Stimulated activated naive B cell treated with anti-CD40 and anti-IgM and Interleukin-4, amounts not matched to agents 10 μg/mL and 1 μg/mL and 100 μg/mL, for 72 hours (primary cell): ENCODE measurements around the gene VWCE.
A peak's percentile ranks its signal among the peaks of the same experiment; 100 is the strongest.
"Not testable (repeated sequence)": the region's sequence is repeated elsewhere in the genome, so short reads cannot be mapped to it uniquely, and the experiment has no call there.

Experiments used
- ATAC-seq, 2 donors: fragments of 150-1000 bp; cut with Tn5 transposase; replicated peaks; 2 replicates each; pipeline ENCODE4 v1.10.0; 2021; ENCODE audit warnings: moderate library complexity in 1 of 2
- DNase-seq: peaks from one replicate; pipeline ENCODE4 v3.0.0; 2021
- H3K27ac Mint-ChIP-seq: one replicate; pipeline ENCODE4 v1.8.0; 2022; ENCODE audit warnings: mild to moderate bottlenecking, mixed read lengths
- H3K27me3 Mint-ChIP-seq, 2 donors: one replicate each; pipeline ENCODE4 v1.8.0; 2022; ENCODE audit warnings: mixed read lengths in 2 of 2
- H3K36me3 Mint-ChIP-seq, 2 donors: one replicate each; pipeline ENCODE4 v1.8.0; 2022; ENCODE audit warnings: mixed read lengths in 2 of 2, mild to moderate bottlenecking in 1 of 2
- H3K4me1 Mint-ChIP-seq, 2 donors: one replicate each; pipeline ENCODE4 v1.8.0; 2022; ENCODE audit warnings: mixed read lengths in 2 of 2, mild to moderate bottlenecking in 1 of 2
- H3K4me3 Mint-ChIP-seq, 2 donors: one replicate each; pipeline ENCODE4 v1.8.0; 2022; ENCODE audit warnings: mild to moderate bottlenecking in 2 of 2, mixed read lengths in 2 of 2, moderate library complexity in 1 of 2
- H3K9me3 Mint-ChIP-seq, 2 donors: one replicate each; pipeline ENCODE4 v1.8.0; 2022; ENCODE audit warnings: mixed read lengths in 2 of 2, mild to moderate bottlenecking in 1 of 2

VWCE gene

DNA sequence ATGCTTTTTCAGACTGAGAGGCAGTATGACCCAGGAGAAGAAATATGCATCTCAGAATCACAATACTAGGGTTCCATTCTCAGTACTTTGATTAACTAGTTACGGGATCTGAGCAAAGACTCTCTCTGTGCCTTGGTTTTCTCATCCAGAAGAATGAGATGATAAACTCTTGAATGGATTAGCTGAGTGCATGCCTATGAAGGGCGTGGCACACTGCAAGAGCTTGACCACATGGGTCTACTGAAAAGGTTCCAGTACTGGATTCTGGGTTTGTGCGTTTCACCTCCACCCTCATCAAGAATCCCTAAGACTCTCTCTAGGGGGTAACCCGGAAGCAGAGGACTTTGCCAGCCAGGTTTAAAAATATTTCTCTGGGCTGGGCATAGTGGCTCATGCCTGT is 28.5 kb downstream of the VWCE start:
- no peak for DNase-seq
- no peak overlapping the region for H3K27ac Mint-ChIP-seq
- H3K4me1 Mint-ChIP-seq, result no peaks in the 10 kb centered on the region
- no peaks in the 10 kb centered on the region for H3K9me3 Mint-ChIP-seq
- ATAC-seq, result no peak
- H3K27me3 Mint-ChIP-seq, result no peaks in the 10 kb centered on the region
- peaks cover 2 to 4% of the 10 kb centered on the region in 2 donors for H3K36me3 Mint-ChIP-seq
- no peak overlapping the region for H3K4me3 Mint-ChIP-seq

DNA sequence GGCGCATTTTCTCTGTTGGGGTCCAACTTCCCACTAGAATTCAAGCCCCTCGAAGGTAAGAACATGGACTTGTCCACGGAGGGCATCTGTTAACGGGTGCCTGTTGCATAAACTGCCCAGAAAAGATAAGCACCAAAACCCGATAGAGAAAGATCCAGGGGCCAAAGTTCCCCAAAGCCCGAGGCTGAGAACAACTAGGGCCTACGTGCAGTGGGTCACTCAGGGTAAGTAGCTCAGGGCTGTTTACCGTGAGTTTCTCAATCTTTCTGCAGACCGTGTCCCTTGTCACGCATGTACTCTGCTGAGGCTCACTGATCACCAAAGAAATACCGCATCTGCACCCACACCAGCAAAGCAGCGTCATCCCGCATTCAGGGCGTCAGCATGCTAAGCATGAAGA is 29.8 kb downstream of the VWCE start:
- H3K4me3 Mint-ChIP-seq, result no peak overlapping the region
- DNase-seq, result no peak
- H3K9me3 Mint-ChIP-seq, result no peaks in the 10 kb centered on the region
- no peak for ATAC-seq
- no peak overlapping the region for H3K27ac Mint-ChIP-seq
- H3K4me1 Mint-ChIP-seq, result no peaks in the 10 kb centered on the region
- H3K36me3 Mint-ChIP-seq, result peaks cover 2 to 7% of the 10 kb centered on the region in 2 donors
- no peaks in the 10 kb centered on the region for H3K27me3 Mint-ChIP-seq

DNA sequence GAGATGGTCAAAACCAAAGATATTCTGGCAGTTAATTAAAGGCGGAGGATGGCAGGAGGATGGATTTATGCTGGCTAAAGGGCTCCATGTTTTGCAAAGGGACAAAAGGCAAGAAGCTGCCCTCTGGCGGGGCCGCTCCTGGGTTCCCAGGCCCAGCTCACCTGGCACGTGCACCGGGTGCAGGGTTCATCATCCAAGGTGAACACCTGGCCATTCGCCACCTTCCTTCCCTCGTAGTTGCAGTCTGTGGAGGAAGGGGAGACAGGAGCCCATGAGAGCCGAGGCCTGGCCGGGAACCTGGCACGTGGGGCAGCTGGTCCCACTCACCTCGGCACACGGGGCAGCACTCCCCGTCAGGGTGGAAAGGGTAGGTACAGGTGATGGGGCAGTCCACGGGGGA is 30.3 kb downstream of the VWCE start:
- ATAC-seq (no peak), DNase-seq (no peak)
- H3K27ac Mint-ChIP-seq, result no peak overlapping the region
- H3K4me1 Mint-ChIP-seq, result no peaks in the 10 kb centered on the region
- no peak overlapping the region for H3K4me3 Mint-ChIP-seq
- no peaks in the 10 kb centered on the region for H3K9me3 Mint-ChIP-seq
- H3K27me3 Mint-ChIP-seq, result no peaks in the 10 kb centered on the region
- peaks cover 2 to 7% of the 10 kb centered on the region in 2 donors for H3K36me3 Mint-ChIP-seq

DNA sequence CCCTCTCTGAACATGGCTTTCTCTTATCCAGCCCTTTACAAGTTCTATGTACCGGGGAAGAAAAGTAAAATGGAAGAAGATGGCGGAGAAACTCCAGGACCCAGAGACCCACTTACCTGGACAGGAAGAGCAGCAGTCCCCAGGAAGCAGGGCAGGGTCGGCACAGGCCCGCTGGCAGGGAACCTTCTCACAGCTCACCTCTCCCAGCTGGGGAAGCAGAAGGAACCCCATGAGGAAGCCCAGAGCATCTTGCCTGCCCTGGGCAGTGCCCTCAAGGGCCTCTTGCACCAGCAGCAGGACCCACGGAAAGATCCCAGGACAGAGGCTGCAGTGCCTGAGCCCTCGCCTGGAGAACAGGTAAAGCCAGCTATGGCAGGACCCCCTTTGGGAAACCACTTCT is 30.7 kb downstream of the VWCE start:
- Mint-ChIP-seq H3K36me3 (peaks cover 2 to 7% of the 10 kb centered on the region in 2 donors), H3K9me3 (no peaks in the 10 kb centered on the region), H3K4me3 (no peak overlapping the region), H3K4me1 (no peaks in the 10 kb centered on the region), H3K27ac (no peak overlapping the region), H3K27me3 (no peaks in the 10 kb centered on the region)
- no peak for ATAC-seq
- no peak for DNase-seq

DNA sequence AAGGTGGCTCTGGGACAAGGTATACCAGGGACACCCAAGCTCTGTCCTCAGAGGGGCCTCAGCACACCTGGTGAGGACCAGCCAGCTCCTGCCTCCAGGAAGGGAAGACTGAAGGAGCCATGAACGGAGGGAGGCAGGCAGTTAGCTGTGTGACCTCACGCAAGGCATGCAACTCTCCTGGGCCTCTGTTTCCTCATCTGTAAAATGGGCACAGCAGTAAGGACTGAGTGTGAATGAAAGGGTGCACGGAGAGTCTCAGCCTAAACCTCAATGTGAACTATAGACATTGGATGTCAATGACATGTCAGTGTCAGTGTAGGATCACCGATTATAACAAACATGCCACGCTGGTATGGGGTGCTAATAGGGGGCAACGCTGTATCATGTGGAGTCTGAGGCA is 35.8 kb downstream of the VWCE start:
- DNase-seq (no peak), ATAC-seq (no peak)
- no peaks in the 10 kb centered on the region for H3K4me1 Mint-ChIP-seq
- peaks cover 11 to 12% of the 10 kb centered on the region in 2 donors for H3K36me3 Mint-ChIP-seq
- no peak overlapping the region for H3K4me3 Mint-ChIP-seq
- no peaks in the 10 kb centered on the region for H3K9me3 Mint-ChIP-seq
- no peaks in the 10 kb centered on the region for H3K27me3 Mint-ChIP-seq
- no peak overlapping the region for H3K27ac Mint-ChIP-seq

DNA sequence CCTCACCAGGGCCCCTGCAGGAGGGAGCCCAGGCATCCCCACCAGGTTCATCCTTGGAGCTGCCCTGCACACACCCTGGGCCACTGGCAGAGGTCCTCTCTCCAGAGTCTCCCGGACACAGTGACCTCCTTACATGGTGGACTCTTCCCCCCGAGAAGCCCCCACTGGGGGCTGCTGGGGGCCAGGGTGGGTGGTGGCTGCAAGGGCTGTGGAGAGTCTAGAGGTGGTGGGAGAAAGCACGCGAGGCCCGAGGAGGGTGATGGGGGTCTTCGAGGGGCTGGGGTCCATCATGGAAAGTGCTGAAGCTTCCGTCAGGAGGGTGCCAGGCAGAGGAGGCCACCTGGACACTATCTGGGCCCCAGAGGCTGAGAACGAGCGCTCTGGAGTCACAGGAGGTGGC is 36.6 kb downstream of the VWCE start:
- Mint-ChIP-seq H3K36me3 (peaks cover 8 to 10% of the 10 kb centered on the region in 2 donors), H3K4me1 (no peaks in the 10 kb centered on the region), H3K27me3 (no peaks in the 10 kb centered on the region), H3K27ac (peak overlapping the region; percentile 80), H3K4me3 (no peak overlapping the region), H3K9me3 (no peaks in the 10 kb centered on the region)
- ATAC-seq (no peak), DNase-seq (no peak)

DNA sequence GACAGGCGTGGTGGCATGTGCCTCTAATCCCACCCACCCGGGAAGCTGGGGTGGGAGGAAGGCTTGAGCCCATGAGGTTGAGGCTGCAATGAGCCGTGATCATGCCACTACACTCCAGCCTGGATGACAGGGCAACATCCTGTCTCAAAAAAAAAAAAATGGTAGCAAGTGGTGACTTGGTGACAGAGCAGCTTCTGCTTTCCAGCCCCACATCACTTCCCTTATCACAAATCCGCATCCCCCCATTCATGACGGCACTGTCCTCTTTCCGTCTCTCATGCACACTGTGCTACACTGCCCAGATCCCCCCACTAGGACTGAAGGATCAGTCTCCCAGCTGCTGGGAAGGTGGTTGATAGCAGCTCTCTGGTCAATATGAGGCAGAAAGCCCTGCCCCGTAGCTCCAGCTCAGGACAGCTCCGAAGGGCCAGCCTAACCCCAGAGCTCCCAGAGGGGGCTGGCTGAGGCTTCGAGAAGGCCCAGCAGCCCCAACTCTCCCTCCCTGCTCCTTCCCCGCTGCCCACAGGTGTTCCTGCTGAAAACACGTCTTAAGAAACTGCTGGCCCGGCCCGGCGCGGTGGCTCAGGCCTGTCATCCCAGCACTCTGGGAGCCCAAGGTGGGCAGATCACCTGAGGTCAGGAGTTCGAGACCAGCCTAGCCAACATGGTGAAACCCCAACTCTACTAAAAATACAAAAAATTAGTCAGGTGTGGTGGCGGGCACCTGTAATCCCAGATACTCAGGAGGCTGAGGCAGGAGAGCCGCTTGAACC is 38.2 kb downstream of the VWCE start:
- ATAC-seq, result no peak
- peaks cover 7 to 9% of the 10 kb centered on the region in 2 donors for H3K36me3 Mint-ChIP-seq
- H3K27me3 Mint-ChIP-seq, result no peaks in the 10 kb centered on the region
- no peak overlapping the region for H3K27ac Mint-ChIP-seq
- no peaks in the 10 kb centered on the region for H3K9me3 Mint-ChIP-seq
- H3K4me1 Mint-ChIP-seq, result no peaks in the 10 kb centered on the region
- H3K4me3 Mint-ChIP-seq, result no peak overlapping the region
- DNase-seq, result no peak

DNA sequence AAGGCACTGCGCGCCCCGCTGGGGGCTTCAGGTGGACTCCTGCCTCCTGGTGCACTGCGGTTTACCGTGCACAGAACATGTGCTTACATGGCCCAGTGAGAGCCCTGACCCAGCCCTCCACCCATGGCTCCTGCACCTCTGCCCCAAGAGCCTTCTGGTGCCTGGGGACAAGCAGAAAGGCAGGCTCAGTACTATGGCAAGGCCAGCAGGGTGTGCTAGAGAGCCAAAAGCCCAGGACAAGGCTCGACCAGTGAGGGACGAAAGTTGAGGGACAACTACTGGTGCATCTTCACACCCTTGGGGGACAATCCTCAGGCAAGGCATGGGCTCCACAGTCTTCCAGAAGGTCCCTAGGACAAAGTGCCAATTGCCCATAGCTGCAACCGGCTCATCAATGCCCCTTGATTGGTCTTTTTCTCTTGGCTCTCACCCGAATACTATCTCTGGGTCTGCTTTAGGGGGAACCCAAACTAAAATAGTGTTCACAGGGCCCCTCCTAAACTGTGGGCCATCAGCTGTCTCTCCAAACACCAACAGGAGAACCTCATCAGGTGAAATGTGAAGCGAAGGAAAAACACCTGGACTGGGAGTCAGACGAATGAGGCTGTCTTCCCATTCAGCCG is 40.6 kb downstream of the VWCE start:
- H3K36me3 Mint-ChIP-seq, result peaks cover 4 to 9% of the 10 kb centered on the region in 2 donors
- H3K9me3 Mint-ChIP-seq, result no peaks in the 10 kb centered on the region
- no peak overlapping the region for H3K4me3 Mint-ChIP-seq
- H3K27me3 Mint-ChIP-seq, result no peaks in the 10 kb centered on the region
- peak; percentile 90 for ATAC-seq
- DNase-seq, result peak; percentile 57
- peaks cover 0 to 5% of the 10 kb centered on the region in 2 donors for H3K4me1 Mint-ChIP-seq
- H3K27ac Mint-ChIP-seq, result no peak overlapping the region

DNA sequence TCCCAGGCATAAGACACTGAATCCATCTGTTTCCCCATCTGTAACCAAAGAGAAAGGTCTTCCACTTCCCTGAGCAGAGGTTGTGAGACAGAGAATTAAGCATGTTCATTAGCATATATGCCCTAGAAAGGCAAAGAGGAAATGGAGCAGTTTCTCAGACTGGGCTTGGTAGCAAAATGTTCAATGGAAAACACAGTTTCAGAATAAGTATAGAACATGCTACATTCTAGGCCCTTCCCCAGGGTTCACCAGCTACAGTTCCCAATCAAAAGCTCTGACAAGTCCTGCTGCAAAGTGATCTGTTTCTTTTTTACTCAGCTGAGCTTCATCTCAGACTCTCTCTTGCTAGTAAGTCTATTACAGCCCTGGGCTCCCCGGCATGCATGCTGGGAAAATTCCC is 42.8 kb downstream of the VWCE start:
- not testable (repeated sequence) for H3K36me3 Mint-ChIP-seq, H3K4me3 Mint-ChIP-seq, DNase-seq, H3K4me1 Mint-ChIP-seq, H3K27me3 Mint-ChIP-seq, H3K27ac Mint-ChIP-seq, H3K9me3 Mint-ChIP-seq
- ATAC-seq, result peak; percentile 67 to 72

DNA sequence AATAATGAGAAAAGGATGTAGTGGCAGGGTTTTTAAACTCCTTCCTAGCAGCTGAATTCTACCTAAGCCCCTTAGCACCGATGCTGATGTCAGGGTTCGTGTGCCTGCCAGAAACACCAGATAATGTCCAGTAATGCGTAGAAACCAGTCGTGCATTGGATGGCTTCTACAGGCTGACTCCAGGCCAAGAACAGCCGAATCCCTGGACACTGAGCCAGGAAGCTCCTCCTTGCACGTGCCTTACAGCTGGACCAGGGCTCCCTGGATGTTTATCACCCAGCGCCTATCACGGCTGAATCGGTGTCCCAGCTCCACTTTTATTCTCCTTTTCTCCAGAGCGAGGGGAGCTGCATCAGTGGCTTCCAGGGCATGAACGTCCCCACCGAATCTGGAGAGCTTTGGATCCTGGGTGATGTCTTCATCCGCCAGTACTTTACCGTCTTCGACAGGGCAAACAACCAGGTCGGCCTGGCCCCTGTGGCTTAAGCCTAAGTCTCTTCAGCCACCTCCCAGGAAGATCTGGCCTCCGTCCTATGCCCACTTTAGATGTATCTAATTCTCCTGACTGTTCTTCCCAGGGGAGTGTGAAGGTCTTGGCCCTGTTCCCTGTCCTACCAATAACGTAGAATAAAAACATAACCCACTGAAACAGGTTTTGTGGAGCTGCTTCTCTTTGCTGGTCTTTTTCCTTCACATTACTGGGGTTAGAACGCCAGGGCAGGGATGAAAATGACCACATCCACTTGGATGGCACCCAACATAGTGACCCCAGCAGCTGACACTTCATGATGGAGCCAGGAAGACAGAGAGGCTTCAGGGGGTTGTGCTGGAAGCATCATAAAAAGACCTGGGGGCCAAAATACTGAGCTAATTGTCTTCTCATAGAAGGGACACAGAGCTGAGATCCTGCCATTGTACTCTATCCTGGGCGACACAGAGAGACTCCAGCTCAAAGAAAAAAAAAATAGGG is 44.0 kb downstream of the VWCE start:
- H3K4me3 Mint-ChIP-seq, H3K4me1 Mint-ChIP-seq, DNase-seq, H3K9me3 Mint-ChIP-seq, H3K27me3 Mint-ChIP-seq, ATAC-seq, H3K27ac Mint-ChIP-seq, H3K36me3 Mint-ChIP-seq: not testable (repeated sequence)

DNA sequence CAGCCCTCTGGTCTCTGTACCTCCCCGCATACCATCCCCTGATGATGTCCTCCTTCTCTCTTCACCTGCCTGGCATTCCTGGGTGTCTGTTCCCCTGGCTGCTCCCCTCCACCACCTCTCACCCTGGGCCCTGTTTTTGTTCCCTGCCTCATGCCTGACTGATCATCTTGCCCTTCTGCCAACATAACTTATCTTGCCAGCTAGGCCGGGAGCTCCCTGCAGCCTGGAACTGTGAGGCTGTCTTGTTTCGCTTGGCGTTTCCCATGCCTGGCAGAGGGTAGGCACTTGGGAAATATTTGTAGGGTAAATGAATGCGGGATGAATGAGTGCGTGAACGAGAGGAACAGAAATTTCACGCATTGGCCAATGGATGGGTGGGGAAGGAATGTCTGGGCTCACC is 45.9 kb downstream of the VWCE start:
- not testable (repeated sequence) for ATAC-seq, DNase-seq, H3K36me3 Mint-ChIP-seq, H3K4me1 Mint-ChIP-seq, H3K27me3 Mint-ChIP-seq, H3K9me3 Mint-ChIP-seq, H3K27ac Mint-ChIP-seq, H3K4me3 Mint-ChIP-seq

DNA sequence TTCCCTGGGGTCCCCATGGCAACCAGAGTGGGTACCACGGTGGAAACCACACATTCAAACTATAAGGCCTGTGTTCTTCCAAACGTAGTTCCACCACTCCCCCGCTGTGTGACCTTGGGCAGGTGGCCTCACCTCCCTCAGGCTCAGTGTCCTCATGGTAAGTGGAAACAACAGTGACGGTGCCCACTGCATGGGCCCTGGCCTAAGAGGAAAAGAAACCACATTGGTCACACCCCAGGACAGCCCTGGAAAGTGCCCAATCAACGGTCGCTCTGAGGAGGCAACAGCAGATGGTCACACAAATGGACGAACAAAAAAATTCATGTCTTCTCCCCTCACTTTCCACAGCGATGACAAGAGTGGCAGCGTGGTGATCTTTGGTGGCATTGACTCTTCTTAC is 47.0 kb downstream of the VWCE start:
- H3K4me3 Mint-ChIP-seq, H3K27ac Mint-ChIP-seq, H3K36me3 Mint-ChIP-seq, H3K4me1 Mint-ChIP-seq, H3K27me3 Mint-ChIP-seq, ATAC-seq, H3K9me3 Mint-ChIP-seq, DNase-seq: not testable (repeated sequence)

DNA sequence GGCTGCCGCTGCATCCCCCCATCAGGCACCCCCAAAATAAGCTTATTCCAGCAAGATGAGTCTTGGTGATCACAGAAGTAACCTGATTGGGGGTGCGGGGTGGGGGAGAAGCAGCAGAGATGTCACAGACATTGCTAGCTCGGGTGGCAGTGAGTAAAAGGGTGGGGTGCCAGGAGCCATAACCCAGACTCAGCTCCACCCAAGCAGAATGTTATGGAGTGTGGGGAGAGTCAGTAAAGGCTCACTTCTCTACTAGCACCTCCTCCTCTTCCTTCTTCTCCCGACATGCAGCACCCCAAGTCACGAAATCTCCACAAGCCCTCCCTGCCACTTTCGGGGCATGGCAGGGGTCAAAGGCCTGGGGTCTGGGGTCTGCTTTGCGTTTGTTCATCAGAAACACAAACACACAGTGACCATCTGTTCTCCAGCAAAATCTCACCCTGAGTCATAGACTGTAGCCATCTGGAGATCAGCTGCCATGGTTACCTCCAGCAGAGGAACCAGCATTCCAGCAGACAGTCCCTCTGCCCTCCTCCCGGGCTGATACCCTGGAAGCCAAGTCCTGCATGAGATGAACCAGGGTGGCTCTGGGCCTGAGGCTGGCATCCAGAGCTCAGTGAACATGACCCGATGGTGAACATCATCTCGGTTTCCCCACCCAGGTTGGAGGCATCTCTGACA is 49.7 kb downstream of the VWCE start:
- DNase-seq, H3K36me3 Mint-ChIP-seq, ATAC-seq, H3K4me1 Mint-ChIP-seq, H3K4me3 Mint-ChIP-seq, H3K9me3 Mint-ChIP-seq, H3K27ac Mint-ChIP-seq, H3K27me3 Mint-ChIP-seq: not testable (repeated sequence)

DNA sequence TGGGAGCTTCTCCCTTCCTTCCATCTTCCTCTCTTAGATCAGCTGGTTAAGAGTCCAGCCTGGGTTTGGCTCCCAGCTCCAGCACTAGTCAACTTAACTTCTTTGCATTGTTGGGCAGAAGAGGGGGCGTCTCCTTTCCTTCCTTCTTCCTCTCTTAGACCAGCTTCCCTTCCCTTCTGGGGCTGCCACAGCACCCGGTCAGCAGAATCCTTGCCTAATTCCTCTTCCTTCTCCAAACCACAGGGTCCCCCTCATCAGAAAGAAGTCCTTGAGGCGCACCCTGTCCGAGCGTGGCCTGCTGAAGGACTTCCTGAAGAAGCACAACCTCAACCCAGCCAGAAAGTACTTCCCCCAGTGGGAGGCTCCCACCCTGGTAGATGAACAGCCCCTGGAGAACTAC is 53.6 kb downstream of the VWCE start:
- not testable (repeated sequence) for DNase-seq, ATAC-seq, H3K36me3 Mint-ChIP-seq, H3K9me3 Mint-ChIP-seq, H3K4me1 Mint-ChIP-seq, H3K4me3 Mint-ChIP-seq, H3K27me3 Mint-ChIP-seq, H3K27ac Mint-ChIP-seq
